Parathyroid adenoma (tissue), 2 donors: Measurements from ENCODE around the gene TNS3.
A peak's percentile ranks its signal among the peaks of the same experiment; 100 is the strongest.

Experiments
- H2AFZ ChIP-seq: fragments of 300-600 bp; sonication (generic); one replicate; pipeline ENCODE4 v1.7.0; 2017; ENCODE audit warnings: antibody characterized with exemption, mild to moderate bottlenecking
- H3K27ac ChIP-seq: fragments of 300-600 bp; sonication (generic); one replicate; pipeline ENCODE4 v1.7.0; 2017
- H3K27me3 ChIP-seq: fragments of 300-600 bp; sonication (generic); one replicate; pipeline ENCODE4 v1.7.0; 2017; ENCODE audit warnings: low read length; ENCODE audit not compliant: control insufficient read depth, insufficient read depth
- H3K36me3 ChIP-seq: fragments of 300-600 bp; sonication (generic); one replicate; pipeline ENCODE4 v1.7.0; 2017; ENCODE audit warnings: low read length; ENCODE audit not compliant: control insufficient read depth, insufficient read depth
- H3K4me1 ChIP-seq: fragments of 300-600 bp; sonication (generic); one replicate; pipeline ENCODE4 v1.7.0; 2017; ENCODE audit warnings: control low read depth
- H3K4me2 ChIP-seq: fragments of 300-600 bp; sonication (generic); one replicate; pipeline ENCODE4 v1.7.0; 2017; ENCODE audit warnings: low read length
- H3K4me3 ChIP-seq: fragments of 300-600 bp; sonication (generic); one replicate; pipeline ENCODE4 v1.7.0; 2017; ENCODE audit warnings: low read depth, low read length
- H3K79me2 ChIP-seq: fragments of 300-600 bp; sonication (generic); one replicate; pipeline ENCODE4 v1.7.0; 2017; ENCODE audit warnings: control low read depth
- H3K9ac ChIP-seq: fragments of 300-600 bp; sonication (generic); one replicate; pipeline ENCODE4 v1.7.0; 2017; ENCODE audit warnings: mild to moderate bottlenecking
- H3K9me3 ChIP-seq: fragments of 300-600 bp; sonication (generic); one replicate; pipeline ENCODE4 v1.7.0; 2017; ENCODE audit warnings: low read length; ENCODE audit not compliant: control insufficient read depth
- TF ChIP-seq, protein P1 (sequence below): fragments of 300-600 bp; sonication (generic); IDR thresholded peaks from one replicate; pipeline ENCODE4 v1.7.0; 2017; ENCODE audit warnings: antibody characterized with exemption, mild to moderate bottlenecking
- donor health status: primary hyperparathyroidism.

Gene TNS3

DNA sequence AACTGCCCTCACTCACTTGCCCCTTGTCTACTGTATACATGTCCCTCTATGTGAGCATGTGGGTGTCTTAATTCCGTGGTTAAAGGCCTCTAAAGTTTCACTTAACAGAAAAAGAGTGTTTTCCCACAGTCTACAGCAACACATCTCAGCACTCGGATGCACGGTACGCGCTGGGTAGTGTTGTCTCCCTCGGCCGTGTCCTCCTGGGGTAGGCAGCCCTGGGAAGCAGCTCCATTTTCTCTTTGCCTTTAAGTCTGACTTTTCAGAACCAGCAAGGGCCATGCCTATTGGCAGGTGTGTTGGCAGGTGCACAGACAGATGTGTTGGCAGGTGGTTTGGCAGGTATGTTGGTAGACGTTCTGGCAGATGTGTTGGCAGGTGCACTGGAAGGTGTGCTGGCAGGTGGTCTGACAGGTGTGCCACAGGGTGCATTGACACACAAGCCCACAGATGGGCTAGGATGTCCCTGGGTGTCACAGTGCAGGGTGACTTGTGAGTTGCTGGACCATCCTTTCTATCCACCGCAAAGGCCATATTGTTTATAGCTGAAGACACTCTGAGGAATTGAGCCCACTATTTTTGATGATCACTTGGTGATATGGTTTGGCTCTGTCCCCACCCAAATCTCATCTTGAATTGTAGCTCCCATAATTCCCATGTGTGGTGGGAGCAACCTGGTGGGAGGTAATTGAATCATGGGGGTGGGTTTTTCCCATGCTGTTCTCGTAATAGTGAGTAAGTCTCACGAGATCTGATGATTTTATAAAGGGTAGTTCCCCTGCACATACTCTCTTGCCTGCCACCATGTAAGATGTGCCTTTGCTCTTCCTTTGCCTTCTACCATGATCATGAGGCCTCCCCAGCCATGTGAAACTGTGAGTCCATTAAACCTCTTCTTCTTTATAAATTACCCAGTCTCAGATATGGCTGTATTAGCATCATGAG lies 296.9 kb downstream of the TNS3 start:
- Histone ChIP-seq H3K4me3 (no peak overlapping the region), H3K4me1 (peaks cover 7% of the 10 kb centered on the region), H3K36me3 (no peaks in the 10 kb centered on the region), H3K27me3 (no peaks in the 10 kb centered on the region), H3K9ac (no peak overlapping the region), H3K4me2 (no peak overlapping the region), H2AFZ (no peak overlapping the region), H3K79me2 (peaks cover 11% of the 10 kb centered on the region), H3K9me3 (no peaks in the 10 kb centered on the region), H3K27ac (peak overlapping the region; percentile 45)
- TF ChIP-seq, protein P1, sequence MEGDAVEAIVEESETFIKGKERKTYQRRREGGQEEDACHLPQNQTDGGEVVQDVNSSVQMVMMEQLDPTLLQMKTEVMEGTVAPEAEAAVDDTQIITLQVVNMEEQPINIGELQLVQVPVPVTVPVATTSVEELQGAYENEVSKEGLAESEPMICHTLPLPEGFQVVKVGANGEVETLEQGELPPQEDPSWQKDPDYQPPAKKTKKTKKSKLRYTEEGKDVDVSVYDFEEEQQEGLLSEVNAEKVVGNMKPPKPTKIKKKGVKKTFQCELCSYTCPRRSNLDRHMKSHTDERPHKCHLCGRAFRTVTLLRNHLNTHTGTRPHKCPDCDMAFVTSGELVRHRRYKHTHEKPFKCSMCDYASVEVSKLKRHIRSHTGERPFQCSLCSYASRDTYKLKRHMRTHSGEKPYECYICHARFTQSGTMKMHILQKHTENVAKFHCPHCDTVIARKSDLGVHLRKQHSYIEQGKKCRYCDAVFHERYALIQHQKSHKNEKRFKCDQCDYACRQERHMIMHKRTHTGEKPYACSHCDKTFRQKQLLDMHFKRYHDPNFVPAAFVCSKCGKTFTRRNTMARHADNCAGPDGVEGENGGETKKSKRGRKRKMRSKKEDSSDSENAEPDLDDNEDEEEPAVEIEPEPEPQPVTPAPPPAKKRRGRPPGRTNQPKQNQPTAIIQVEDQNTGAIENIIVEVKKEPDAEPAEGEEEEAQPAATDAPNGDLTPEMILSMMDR = no peak

DNA sequence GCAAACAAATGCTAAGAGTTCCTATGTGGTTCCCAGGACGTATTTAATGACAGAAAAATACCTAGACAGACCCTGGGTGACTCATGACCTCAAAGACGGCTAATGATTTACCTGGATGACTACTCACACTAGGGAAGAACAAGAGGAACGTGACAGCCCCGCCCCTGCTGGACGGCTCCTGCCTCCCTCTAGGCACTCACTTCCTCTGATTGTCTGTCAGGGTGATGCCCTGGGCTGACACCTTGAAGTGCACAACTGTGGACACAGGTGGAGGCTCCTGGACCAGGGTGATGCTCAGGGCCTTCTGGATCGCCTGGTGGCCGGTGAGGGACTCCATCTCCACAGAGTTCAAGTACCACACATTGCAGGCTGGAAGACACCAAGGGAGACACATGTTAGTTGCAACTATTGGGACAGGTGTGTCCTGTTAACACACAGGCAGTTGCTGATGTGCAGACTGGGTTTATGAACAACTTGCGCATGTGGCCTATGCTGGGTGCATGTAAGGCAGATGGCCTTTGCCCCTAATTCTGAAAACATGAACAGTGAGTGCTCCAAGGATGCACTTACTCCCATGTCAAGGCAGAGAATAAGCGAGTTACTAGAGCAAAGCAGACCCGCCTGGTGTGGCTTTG lies 298.3 kb downstream of the TNS3 start:
- Histone ChIP-seq H3K4me3 (no peak overlapping the region), H2AFZ (no peak overlapping the region), H3K27ac (no peak overlapping the region), H3K9ac (no peak overlapping the region), H3K4me1 (peaks cover 7% of the 10 kb centered on the region), H3K79me2 (peaks cover 11% of the 10 kb centered on the region), H3K4me2 (no peak overlapping the region), H3K36me3 (no peaks in the 10 kb centered on the region), H3K9me3 (no peaks in the 10 kb centered on the region), H3K27me3 (no peaks in the 10 kb centered on the region)
- TF ChIP-seq, protein P1 = no peak

DNA sequence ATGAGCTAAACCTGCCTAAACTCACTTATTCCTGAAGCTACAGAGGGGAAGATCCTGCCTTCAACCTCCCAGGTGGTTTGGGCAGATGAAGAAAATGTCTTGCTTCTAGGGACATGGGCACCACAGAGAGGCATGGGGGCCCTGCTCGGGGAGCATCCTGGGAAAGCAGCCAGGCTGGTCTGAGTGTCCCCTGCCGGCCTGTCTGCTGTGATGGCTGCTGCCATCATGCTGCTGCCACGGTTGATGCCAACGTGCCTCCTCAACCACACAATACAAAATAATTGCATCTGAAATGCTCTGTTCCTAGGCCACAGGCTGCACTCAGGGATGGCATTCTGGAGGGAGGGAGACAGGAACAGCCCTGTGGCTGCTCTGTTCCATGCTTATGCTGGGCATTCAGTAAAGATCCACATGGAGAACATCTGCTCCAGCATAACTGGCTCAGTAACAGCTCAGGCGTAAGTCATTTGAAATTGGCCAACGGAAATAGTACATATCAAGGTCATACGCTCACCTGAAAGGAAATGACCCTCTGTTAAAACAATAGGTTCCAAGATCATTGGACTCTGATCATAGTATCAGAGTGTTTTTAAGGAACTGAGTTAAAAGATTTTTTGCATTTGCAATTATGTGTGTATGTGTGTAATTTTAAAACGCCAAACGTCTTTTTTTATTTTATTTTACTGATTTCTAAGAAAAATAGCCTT lies 299.0 kb downstream of the TNS3 start:
- Histone ChIP-seq H3K79me2 (peaks cover 11% of the 10 kb centered on the region), H3K36me3 (no peaks in the 10 kb centered on the region)

DNA sequence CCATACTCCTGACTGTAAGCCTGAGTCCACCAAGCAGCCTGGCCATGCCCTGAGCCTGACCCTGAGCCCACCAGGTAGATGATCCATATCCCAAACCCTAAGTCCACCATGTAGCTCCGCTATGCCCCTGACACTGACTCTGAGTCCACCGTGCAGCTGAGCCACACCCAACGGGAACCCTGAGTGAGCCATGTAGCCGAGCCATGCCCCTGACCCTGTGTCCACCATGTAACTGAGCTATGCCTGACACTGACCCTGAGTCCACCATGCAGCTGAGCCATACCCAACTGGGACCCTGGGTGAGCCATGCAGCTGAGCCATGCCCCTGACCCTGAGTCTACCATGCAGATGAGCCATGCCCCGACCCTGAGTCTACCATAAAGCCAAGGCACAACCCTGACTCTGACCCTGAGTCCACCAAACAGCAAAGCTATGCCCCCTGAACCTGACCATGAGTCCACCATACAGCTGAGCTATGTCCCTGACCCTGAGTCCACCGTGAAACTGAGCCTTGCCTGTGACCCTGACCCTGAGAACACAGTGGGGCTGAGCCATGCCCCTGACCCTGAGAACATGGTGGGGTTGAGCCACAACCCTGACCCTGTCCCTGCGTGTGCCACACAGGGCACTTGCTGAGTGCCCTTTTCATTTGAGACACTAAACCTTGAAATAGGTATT lies 299.8 kb downstream of the TNS3 start:
- H3K9me3 ChIP-seq = no peaks in the 10 kb centered on the region
- peaks cover 7% of the 10 kb centered on the region for H3K4me1 ChIP-seq
- no peak overlapping the region for H2AFZ ChIP-seq
- TF ChIP-seq, protein P1 = no peak
- H3K36me3 ChIP-seq = no peaks in the 10 kb centered on the region
- no peak overlapping the region for H3K27ac ChIP-seq
- H3K4me3 ChIP-seq = no peak overlapping the region
- peaks cover 11% of the 10 kb centered on the region for H3K79me2 ChIP-seq
- no peak overlapping the region for H3K9ac ChIP-seq
- no peaks in the 10 kb centered on the region for H3K27me3 ChIP-seq
- no peak overlapping the region for H3K4me2 ChIP-seq

More for the DNA sequence above, 299.0 kb downstream of the TNS3 start:
- Histone ChIP-seq H3K9ac (no peak overlapping the region), H3K4me1 (peaks cover 7% of the 10 kb centered on the region), H3K4me2 (no peak overlapping the region), H3K27me3 (no peaks in the 10 kb centered on the region), H3K27ac (no peak overlapping the region), H3K9me3 (no peaks in the 10 kb centered on the region), H2AFZ (no peak overlapping the region), H3K4me3 (no peak overlapping the region)
- TF ChIP-seq, protein P1 = no peak
